Measurements from ENCODE around the gene KDM2A.

DNA sequence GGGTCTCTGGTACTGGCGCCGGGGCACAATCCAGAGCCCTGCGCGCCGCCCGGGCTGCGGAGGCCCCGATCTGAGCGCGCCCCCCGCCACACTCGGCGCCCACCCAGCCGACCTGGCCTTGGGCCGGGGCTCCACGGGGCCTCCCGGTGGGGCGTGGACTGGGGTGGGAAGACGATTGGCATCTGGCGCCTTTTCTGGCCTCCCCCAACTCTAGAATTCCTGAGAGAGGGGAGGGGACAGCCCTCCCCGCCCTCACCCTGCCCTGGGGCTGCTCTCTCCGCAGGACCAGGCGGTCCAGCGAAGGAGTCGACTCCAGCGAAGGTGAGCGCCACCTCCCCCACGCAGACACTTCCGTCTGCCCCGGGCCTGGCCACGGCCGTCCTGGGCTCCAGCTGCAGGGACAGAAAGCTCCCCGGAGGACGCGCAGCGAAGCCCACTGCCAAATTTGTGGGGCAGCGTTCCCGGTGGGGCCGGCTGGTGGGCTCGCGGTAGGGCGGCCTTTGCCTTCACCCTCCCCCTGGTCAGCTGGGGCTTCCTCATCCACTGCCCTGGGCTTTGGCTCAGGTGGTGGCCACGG lies 184.9 kb downstream of the KDM2A start:
- TF ChIP-seq CTCF (conservative IDR thresholded peaks at IDR 0.05; ENCODE audit: low read depth in 2 of 2), result no peak
- TF ChIP-seq EZH2 (IDR thresholded peaks at IDR 0.05; ENCODE audit: low read depth, unreplicated experiment), result no peak
- TF ChIP-seq POLR2AphosphoS5 (IDR thresholded peaks at IDR 0.05; ENCODE audit: low read depth), result no peak
- TF ChIP-seq, protein P1, sequence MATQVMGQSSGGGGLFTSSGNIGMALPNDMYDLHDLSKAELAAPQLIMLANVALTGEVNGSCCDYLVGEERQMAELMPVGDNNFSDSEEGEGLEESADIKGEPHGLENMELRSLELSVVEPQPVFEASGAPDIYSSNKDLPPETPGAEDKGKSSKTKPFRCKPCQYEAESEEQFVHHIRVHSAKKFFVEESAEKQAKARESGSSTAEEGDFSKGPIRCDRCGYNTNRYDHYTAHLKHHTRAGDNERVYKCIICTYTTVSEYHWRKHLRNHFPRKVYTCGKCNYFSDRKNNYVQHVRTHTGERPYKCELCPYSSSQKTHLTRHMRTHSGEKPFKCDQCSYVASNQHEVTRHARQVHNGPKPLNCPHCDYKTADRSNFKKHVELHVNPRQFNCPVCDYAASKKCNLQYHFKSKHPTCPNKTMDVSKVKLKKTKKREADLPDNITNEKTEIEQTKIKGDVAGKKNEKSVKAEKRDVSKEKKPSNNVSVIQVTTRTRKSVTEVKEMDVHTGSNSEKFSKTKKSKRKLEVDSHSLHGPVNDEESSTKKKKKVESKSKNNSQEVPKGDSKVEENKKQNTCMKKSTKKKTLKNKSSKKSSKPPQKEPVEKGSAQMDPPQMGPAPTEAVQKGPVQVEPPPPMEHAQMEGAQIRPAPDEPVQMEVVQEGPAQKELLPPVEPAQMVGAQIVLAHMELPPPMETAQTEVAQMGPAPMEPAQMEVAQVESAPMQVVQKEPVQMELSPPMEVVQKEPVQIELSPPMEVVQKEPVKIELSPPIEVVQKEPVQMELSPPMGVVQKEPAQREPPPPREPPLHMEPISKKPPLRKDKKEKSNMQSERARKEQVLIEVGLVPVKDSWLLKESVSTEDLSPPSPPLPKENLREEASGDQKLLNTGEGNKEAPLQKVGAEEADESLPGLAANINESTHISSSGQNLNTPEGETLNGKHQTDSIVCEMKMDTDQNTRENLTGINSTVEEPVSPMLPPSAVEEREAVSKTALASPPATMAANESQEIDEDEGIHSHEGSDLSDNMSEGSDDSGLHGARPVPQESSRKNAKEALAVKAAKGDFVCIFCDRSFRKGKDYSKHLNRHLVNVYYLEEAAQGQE (IDR thresholded peaks at IDR 0.05; ENCODE audit: unreplicated experiment), result no peak
- no peak for TF ChIP-seq NANOG (IDR thresholded peaks at IDR 0.05; ENCODE audit: borderline replicate concordance)
- TF ChIP-seq JUNB (IDR thresholded peaks at IDR 0.05; ENCODE audit: unreplicated experiment), result no peak

All from GM23338 (cell line).